Endodermal cell (in vitro differentiated cells): ENCODE results near the gene ASZ1. TPM values are rescaled to one million over a fixed set of nuclear protein-coding genes. Genes with fewer than 3 reads are reported as not detected.

Experiments
- DNase-seq: peaks from one replicate; pipeline ENCODE4 v3.0.0-alpha.2; 2017
- H3K27ac ChIP-seq: 2 replicates; pipeline ENCODE4 v1.5.1; 2013; ENCODE audit warnings: mild to moderate bottlenecking, low read depth, low read length, moderate library complexity
- H3K27me3 ChIP-seq: 2 replicates; pipeline ENCODE4 v1.6.1; 2013; ENCODE audit warnings: mild to moderate bottlenecking, low read length, moderate library complexity; ENCODE audit not compliant: insufficient read depth, control insufficient read depth, poor library complexity, severe bottlenecking
- H3K36me3 ChIP-seq: 2 replicates; pipeline ENCODE4 v1.7.0; 2013; ENCODE audit warnings: mild to moderate bottlenecking, low read length, moderate library complexity; ENCODE audit not compliant: control insufficient read depth, insufficient read depth
- H3K4me1 ChIP-seq: one replicate; pipeline ENCODE4 v1.7.0; 2013; ENCODE audit warnings: low read length; ENCODE audit not compliant: control insufficient read depth, insufficient read depth
- H3K4me3 ChIP-seq: 2 replicates; pipeline ENCODE4 v1.5.1; 2013; ENCODE audit warnings: mild to moderate bottlenecking, low read length, moderate library complexity
- H3K9ac ChIP-seq: 2 replicates; pipeline ENCODE4 v1.6.1; 2013; ENCODE audit warnings: mild to moderate bottlenecking, low read length, moderate library complexity; ENCODE audit not compliant: poor library complexity, severe bottlenecking; ENCODE audit errors: extremely low read depth
- H3K9me3 ChIP-seq: 2 replicates; pipeline ENCODE4 v1.6.1; 2013; ENCODE audit warnings: mild to moderate bottlenecking, low read length, moderate library complexity; ENCODE audit not compliant: control insufficient read depth
- H3K27ac Mint-ChIP-seq: 2 replicates; pipeline ENCODE4 v1.8.0; 2020; ENCODE audit warnings: mixed read lengths
- H3K27me3 Mint-ChIP-seq: 2 replicates; pipeline ENCODE4 v1.8.0; 2021; ENCODE audit warnings: mild to moderate bottlenecking, mixed read lengths; ENCODE audit not compliant: insufficient read depth
- H3K36me3 Mint-ChIP-seq: 2 replicates; pipeline ENCODE4 v1.8.0; 2020; ENCODE audit warnings: low read depth, mixed read lengths
- H3K4me1 Mint-ChIP-seq: 2 replicates; pipeline ENCODE4 v1.8.0; 2020; ENCODE audit warnings: mixed read lengths
- H3K4me3 Mint-ChIP-seq: 2 replicates; pipeline ENCODE4 v1.8.0; 2020; ENCODE audit warnings: mild to moderate bottlenecking, moderate library complexity, mixed read lengths
- H3K9me3 Mint-ChIP-seq: 2 replicates; pipeline ENCODE4 v1.8.0; 2020; ENCODE audit warnings: mild to moderate bottlenecking, mixed read lengths
- WGBS, 2 experiments: methylation state at CpG; one replicate each; pipeline versions ENCODE4 v1.1.5 to v1.1.7; 2013; ENCODE audit warnings: missing lambda C conversion rate in 2 of 2, mixed read lengths in 1 of 2; ENCODE audit not compliant: insufficient coverage in 1 of 2, insufficient read length in 1 of 2; 5-methylcytosine and 5-hydroxymethylcytosine counted together
- total RNA-seq, 2 donors: library from RNA; stranded (reverse); fragmentation: NEBNext Ultra II Directional in 1 of 2; extraction: Animal tissue kit (Norgen Biotek cat#: 25700) in 1 of 2; gene quantifications; 2 replicates in 1 of 2; 3 replicates in 1 of 2; pipeline ENCODE4 v1.2.1, GENCODE V29; 2021
- TF ChIP-seq, protein P1 (sequence below): fragments of 200-600 bp; sonication (generic); conservative IDR thresholded peaks from 2 replicates; pipeline ENCODE4 v1.5.0; 2021; ENCODE audit warnings: antibody characterized with exemption, mild to moderate bottlenecking

The ASZ1 gene
- total RNA-seq, 2 donors from 2014 or later: not detected

DNA sequence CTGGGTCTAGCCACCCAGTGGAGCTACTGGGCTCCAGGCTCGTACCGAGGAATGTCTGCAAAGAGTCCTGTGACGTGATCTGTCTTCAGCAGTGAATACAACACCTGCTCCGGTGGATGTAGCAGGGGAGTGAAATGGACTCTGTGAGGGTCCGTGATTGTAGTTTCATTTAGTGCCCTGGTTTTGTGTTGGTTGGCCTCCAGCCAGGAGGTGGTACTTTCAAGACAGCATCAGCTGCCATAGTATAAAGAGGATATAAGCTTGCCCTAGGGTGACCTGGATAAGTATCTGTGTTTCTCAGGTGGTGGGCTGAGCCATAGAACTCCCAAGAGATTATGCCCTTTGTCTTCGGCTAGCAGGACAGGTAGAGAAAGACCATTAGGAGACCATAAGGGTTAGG is 79.8 kb downstream of the ASZ1 start:
- TF ChIP-seq, protein P1, sequence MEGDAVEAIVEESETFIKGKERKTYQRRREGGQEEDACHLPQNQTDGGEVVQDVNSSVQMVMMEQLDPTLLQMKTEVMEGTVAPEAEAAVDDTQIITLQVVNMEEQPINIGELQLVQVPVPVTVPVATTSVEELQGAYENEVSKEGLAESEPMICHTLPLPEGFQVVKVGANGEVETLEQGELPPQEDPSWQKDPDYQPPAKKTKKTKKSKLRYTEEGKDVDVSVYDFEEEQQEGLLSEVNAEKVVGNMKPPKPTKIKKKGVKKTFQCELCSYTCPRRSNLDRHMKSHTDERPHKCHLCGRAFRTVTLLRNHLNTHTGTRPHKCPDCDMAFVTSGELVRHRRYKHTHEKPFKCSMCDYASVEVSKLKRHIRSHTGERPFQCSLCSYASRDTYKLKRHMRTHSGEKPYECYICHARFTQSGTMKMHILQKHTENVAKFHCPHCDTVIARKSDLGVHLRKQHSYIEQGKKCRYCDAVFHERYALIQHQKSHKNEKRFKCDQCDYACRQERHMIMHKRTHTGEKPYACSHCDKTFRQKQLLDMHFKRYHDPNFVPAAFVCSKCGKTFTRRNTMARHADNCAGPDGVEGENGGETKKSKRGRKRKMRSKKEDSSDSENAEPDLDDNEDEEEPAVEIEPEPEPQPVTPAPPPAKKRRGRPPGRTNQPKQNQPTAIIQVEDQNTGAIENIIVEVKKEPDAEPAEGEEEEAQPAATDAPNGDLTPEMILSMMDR: no peak
- no peaks in the 10 kb centered on the region for H3K27me3 ChIP-seq
- peaks cover 32% of the 10 kb centered on the region for H3K4me1 Mint-ChIP-seq
- peaks cover 20% of the 10 kb centered on the region for H3K27me3 Mint-ChIP-seq
- no peaks in the 10 kb centered on the region for H3K9me3 ChIP-seq
- 86 to 95% methylated on average over 1 to 6 of the region's 6 CpGs for WGBS, 2 experiments
- no peaks in the 10 kb centered on the region for H3K36me3 ChIP-seq
- H3K9ac ChIP-seq: no peak overlapping the region
- no peak overlapping the region for H3K27ac ChIP-seq
- H3K36me3 Mint-ChIP-seq: no peaks in the 10 kb centered on the region
- no peak overlapping the region for H3K4me3 ChIP-seq
- DNase-seq: no peak
- H3K4me1 ChIP-seq: peaks cover 7% of the 10 kb centered on the region
- no peak overlapping the region for H3K27ac Mint-ChIP-seq
- H3K9me3 Mint-ChIP-seq: peaks cover 1% of the 10 kb centered on the region
- H3K4me3 Mint-ChIP-seq: no peak overlapping the region

DNA sequence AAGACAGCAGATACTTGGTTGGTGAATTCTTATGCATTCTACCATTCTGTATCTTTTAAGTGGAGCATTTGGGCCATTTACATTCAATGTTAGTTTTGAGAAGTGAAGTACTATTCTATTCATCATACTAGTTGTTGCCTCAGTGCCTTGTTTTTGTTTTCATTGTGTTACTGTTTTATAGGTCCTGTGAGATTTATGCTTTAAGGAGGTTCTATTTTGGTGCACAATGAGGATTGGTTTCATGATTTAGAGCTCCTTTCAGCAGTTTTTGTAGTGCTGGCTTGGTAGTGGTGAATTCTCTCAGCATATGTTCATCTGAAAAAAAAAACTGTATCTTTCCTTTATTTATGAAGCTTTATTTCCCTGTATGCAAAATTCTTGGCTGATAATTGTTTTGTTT is 81.1 kb downstream of the ASZ1 start:
- Histone ChIP-seq H3K27me3 (no peaks in the 10 kb centered on the region), H3K4me1 (peaks cover 7% of the 10 kb centered on the region), H3K4me3 (no peak overlapping the region), H3K36me3 (no peaks in the 10 kb centered on the region), H3K27ac (no peak overlapping the region), H3K9me3 (no peaks in the 10 kb centered on the region), H3K9ac (no peak overlapping the region)
- Mint-ChIP-seq H3K4me3 (no peak overlapping the region), H3K9me3 (peaks cover 1% of the 10 kb centered on the region), H3K36me3 (no peaks in the 10 kb centered on the region), H3K27ac (no peak overlapping the region), H3K4me1 (peaks cover 32% of the 10 kb centered on the region), H3K27me3 (peaks cover 20% of the 10 kb centered on the region)
- DNase-seq: no peak
- TF ChIP-seq, protein P1: no peak

DNA sequence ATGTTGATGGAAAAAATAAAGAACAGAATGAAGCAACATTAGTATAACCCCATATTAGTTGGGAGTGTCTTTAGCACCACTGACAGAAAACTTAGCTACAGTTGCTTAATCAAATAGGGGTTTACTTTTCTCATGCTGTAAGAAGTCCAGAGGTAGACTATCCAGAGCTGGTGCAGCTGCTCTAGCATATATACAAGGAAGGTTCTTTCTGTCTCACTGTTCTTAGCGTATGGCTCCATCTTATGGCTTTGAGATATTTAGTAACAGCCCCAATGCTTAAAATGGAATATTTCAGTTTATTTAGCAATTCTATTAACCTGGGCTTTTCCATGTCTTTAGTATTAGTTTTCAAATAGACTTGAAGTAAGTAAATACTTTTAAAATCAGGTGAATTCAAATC is 89.3 kb downstream of the ASZ1 start:
- Mint-ChIP-seq H3K27me3 (peaks cover 6% of the 10 kb centered on the region), H3K4me1 (no peaks in the 10 kb centered on the region), H3K36me3 (no peaks in the 10 kb centered on the region), H3K27ac (no peak overlapping the region), H3K4me3 (no peak overlapping the region), H3K9me3 (peaks cover under 1% of the 10 kb centered on the region)
- Histone ChIP-seq H3K9me3 (no peaks in the 10 kb centered on the region), H3K27me3 (peaks cover 11% of the 10 kb centered on the region), H3K4me1 (no peaks in the 10 kb centered on the region), H3K27ac (no peak overlapping the region), H3K36me3 (no peaks in the 10 kb centered on the region), H3K4me3 (no peak overlapping the region), H3K9ac (no peak overlapping the region)
- 100% methylated on average over 1 of the region's 1 CpG; no CpG with 5 or more reads in 1 of the 2 experiments for WGBS, 2 experiments
- TF ChIP-seq, protein P1: no peak
- DNase-seq: no peak
